ENCODE results near the gene KIRREL3. TPM values are rescaled to one million over a fixed set of nuclear protein-coding genes. Genes with fewer than 3 reads are reported as not detected.

KIRREL3 gene
- total RNA-seq, 3 donors from 2014 or later: 0.32 to 0.33 TPM; not detected in 1

DNA sequence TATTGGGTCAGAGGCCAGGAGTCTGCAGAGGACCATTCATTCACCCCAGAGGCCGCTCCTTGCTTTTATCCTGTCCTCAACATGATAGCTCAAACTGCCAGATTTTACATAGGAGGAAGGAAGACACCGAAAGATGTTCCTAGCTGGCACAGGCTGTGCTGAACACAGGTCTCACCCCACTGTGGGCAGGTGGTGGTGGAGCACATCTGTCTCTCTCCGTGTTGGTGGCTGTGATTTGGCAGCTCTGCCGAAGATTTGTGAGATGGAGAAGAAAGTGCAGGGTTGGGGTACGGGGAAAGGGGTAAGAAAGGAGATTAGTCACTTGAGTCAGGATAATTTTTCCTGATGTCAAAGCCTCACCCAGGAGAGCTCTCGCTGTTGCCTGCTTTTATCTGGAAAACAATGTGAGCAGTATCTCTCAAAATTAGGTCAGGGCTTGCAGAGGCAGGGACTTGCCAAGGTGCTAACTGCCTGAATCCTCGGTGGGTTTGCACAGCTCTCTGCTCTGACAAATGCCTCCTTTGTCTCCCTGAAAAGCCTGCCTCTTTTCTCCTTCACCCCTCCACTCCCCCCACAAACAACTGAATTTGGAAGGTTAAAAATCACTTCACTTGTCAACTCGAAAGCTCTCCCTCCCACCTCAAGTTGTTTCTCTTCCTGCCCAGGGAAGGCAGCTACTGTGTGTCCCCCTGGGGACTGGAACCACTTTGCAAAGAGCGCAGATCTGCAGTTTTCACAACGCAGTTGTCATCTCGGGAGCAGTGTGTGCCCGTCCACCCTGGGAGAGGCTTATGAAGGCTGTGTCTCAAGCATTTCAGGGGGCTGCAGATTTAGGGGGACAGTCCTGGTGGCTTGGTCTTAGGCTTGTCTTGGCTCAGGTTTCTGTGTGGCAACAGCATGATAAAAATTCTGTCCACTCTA, 345.4 kb downstream of the KIRREL3 start:
- H3K27ac ChIP-seq: no peak overlapping the region
- no peaks in the 10 kb centered on the region for H3K36me3 ChIP-seq
- no peak for TF ChIP-seq POLR2A (IDR thresholded peaks at IDR 0.05)
- no peak for TF ChIP-seq POLR2AphosphoS5 (IDR thresholded peaks at IDR 0.05)
- TF ChIP-seq, protein P1, sequence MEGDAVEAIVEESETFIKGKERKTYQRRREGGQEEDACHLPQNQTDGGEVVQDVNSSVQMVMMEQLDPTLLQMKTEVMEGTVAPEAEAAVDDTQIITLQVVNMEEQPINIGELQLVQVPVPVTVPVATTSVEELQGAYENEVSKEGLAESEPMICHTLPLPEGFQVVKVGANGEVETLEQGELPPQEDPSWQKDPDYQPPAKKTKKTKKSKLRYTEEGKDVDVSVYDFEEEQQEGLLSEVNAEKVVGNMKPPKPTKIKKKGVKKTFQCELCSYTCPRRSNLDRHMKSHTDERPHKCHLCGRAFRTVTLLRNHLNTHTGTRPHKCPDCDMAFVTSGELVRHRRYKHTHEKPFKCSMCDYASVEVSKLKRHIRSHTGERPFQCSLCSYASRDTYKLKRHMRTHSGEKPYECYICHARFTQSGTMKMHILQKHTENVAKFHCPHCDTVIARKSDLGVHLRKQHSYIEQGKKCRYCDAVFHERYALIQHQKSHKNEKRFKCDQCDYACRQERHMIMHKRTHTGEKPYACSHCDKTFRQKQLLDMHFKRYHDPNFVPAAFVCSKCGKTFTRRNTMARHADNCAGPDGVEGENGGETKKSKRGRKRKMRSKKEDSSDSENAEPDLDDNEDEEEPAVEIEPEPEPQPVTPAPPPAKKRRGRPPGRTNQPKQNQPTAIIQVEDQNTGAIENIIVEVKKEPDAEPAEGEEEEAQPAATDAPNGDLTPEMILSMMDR (IDR thresholded peaks at IDR 0.05): no peak
- intact Hi-C loops (cut with DNase I; ENCODE audit: low total_unique reads): no loop called here
- no peak for DNase-seq (ENCODE audit: low spot score in 2 of 2)
- H3K27me3 ChIP-seq: no peaks in the 10 kb centered on the region
- H3K4me3 ChIP-seq: no peak overlapping the region
- H3K9me3 ChIP-seq: no peaks in the 10 kb centered on the region
- no peaks in the 10 kb centered on the region for H3K4me1 ChIP-seq

DNA sequence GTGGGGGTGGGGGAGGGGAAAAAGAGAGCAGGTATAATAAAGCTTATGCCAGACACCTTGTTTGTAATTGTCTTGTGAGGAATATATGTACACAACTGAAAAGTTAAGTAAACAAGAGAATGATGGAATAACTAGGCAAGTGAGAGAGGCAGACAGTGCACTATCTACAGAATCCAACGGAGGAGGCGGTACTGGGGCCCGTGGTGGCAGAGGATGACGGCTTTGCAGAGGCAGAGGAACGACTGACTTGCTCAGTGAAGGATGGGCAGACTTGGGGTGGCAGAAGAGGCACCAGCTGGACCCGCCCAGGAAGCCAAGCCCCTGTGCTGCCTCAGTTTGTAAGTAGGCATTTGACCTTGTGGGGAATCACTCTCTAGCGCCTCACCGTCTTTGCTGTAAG, 347.5 kb downstream of the KIRREL3 start:
- no peak overlapping the region for H3K27ac ChIP-seq
- DNase-seq (ENCODE audit: low spot score in 2 of 2): no peak
- no peaks in the 10 kb centered on the region for H3K36me3 ChIP-seq
- no peaks in the 10 kb centered on the region for H3K9me3 ChIP-seq
- H3K4me1 ChIP-seq: no peaks in the 10 kb centered on the region
- no peaks in the 10 kb centered on the region for H3K27me3 ChIP-seq
- intact Hi-C loops (cut with DNase I; ENCODE audit: low total_unique reads): no loop called here
- H3K4me3 ChIP-seq: no peak overlapping the region
- TF ChIP-seq POLR2A (IDR thresholded peaks at IDR 0.05) (no peak), POLR2AphosphoS5 (IDR thresholded peaks at IDR 0.05) (no peak)
- TF ChIP-seq, protein P1 (IDR thresholded peaks at IDR 0.05): no peak

DNA sequence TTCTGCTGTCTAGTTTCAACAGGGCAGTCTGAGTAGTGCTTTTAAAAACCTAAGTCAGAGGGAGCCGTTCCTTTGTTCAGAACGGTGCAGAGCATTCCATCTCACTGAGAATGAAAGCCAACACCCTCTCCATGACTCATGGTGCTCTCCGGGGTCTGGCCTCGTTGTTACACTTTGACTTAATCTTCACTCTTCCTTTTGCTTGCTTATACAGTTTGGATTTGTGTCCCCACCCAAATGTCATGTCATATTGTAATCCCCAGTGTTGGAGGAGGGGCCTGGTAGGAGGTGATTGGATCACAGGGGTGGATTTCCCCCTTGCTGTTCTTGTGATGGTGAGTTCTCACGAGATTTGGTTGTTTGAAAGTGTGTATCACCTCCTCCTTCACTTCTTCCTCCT, 352.8 kb downstream of the KIRREL3 start:
- Histone ChIP-seq H3K4me3 (no peak overlapping the region), H3K36me3 (no peaks in the 10 kb centered on the region), H3K27ac (no peak overlapping the region), H3K9me3 (no peaks in the 10 kb centered on the region), H3K27me3 (no peaks in the 10 kb centered on the region), H3K4me1 (no peaks in the 10 kb centered on the region)
- no peak for DNase-seq (ENCODE audit: low spot score in 2 of 2)
- TF ChIP-seq POLR2AphosphoS5 (IDR thresholded peaks at IDR 0.05): no peak
- TF ChIP-seq, protein P1 (IDR thresholded peaks at IDR 0.05): no peak
- TF ChIP-seq POLR2A (IDR thresholded peaks at IDR 0.05): no peak
- intact Hi-C loops (cut with DNase I; ENCODE audit: low total_unique reads): no loop called here

DNA sequence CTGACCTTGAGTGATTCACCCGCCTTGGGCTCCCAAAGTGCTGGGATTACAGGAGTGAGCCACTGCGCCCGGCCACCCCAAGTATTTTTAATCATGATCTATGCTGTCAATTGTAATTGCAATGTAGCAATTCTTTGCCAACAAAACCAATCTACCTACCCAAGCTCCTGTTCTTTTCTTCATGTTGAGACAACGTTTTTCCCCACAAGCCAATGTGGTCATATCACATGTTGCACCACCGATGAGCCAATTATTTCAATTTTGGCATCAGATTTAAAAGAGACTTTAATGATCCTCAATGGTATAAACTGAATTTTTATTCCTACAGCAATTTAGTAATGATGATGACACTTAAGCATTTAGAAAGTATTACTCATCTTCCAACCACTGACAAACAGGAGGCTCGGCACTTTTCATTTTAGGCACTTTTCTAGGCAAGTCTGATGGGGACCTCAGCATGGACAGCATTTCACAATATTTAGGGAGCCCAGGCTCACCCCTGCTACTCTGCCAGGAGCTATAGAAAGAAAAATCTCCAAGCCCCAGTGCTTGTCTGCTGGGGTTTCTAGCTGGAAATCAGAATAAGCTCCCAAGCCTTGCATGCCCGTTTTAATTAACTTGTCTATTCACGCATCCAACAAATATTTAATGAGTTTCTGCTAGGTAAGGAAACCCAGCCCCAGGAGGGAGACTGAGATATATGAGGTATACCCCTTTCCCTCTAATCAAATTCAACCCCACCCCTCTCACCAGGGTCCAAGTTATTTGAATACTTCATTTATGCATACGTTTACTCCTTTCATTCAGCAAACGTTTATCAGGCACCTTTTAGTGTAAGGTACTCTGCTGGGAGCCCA, 353.6 kb downstream of the KIRREL3 start:
- Histone ChIP-seq H3K36me3 (no peaks in the 10 kb centered on the region), H3K27ac (no peak overlapping the region), H3K9me3 (no peaks in the 10 kb centered on the region), H3K27me3 (no peaks in the 10 kb centered on the region), H3K4me1 (no peaks in the 10 kb centered on the region), H3K4me3 (no peak overlapping the region)
- intact Hi-C loops (cut with DNase I; ENCODE audit: low total_unique reads): no loop called here
- TF ChIP-seq, protein P1 (IDR thresholded peaks at IDR 0.05): no peak
- TF ChIP-seq POLR2A (IDR thresholded peaks at IDR 0.05) (no peak), POLR2AphosphoS5 (IDR thresholded peaks at IDR 0.05) (no peak)
- no peak for DNase-seq (ENCODE audit: low spot score in 2 of 2)

DNA sequence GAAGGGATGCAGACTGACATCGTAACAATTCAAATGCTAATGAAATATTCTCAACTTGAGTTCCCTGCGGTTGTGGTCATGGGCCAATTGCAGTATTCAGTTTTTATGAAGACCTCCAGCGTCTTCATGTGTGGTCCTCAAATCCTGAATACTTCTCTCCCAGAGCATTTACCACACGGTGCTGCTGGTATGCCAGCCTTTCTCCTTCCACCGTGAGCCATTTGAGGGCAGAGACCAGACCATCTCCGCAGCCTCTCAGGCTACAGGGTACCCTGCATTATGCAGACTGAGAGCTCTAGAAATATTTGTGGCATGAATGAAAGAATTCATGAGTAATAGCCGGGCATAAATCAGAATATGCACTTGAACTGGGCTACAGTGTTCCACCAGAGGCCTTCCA, 355.4 kb downstream of the KIRREL3 start:
- Histone ChIP-seq H3K36me3 (no peaks in the 10 kb centered on the region), H3K4me1 (no peaks in the 10 kb centered on the region), H3K27me3 (no peaks in the 10 kb centered on the region), H3K9me3 (no peaks in the 10 kb centered on the region), H3K4me3 (no peak overlapping the region), H3K27ac (no peak overlapping the region)
- intact Hi-C loops (cut with DNase I; ENCODE audit: low total_unique reads): no loop called here
- DNase-seq (ENCODE audit: low spot score in 2 of 2): no peak
- TF ChIP-seq, protein P1 (IDR thresholded peaks at IDR 0.05): no peak
- no peak for TF ChIP-seq POLR2AphosphoS5 (IDR thresholded peaks at IDR 0.05)
- TF ChIP-seq POLR2A (IDR thresholded peaks at IDR 0.05): no peak
